ENCODE results near the gene HMCN2.

Gene HMCN2, protein sequence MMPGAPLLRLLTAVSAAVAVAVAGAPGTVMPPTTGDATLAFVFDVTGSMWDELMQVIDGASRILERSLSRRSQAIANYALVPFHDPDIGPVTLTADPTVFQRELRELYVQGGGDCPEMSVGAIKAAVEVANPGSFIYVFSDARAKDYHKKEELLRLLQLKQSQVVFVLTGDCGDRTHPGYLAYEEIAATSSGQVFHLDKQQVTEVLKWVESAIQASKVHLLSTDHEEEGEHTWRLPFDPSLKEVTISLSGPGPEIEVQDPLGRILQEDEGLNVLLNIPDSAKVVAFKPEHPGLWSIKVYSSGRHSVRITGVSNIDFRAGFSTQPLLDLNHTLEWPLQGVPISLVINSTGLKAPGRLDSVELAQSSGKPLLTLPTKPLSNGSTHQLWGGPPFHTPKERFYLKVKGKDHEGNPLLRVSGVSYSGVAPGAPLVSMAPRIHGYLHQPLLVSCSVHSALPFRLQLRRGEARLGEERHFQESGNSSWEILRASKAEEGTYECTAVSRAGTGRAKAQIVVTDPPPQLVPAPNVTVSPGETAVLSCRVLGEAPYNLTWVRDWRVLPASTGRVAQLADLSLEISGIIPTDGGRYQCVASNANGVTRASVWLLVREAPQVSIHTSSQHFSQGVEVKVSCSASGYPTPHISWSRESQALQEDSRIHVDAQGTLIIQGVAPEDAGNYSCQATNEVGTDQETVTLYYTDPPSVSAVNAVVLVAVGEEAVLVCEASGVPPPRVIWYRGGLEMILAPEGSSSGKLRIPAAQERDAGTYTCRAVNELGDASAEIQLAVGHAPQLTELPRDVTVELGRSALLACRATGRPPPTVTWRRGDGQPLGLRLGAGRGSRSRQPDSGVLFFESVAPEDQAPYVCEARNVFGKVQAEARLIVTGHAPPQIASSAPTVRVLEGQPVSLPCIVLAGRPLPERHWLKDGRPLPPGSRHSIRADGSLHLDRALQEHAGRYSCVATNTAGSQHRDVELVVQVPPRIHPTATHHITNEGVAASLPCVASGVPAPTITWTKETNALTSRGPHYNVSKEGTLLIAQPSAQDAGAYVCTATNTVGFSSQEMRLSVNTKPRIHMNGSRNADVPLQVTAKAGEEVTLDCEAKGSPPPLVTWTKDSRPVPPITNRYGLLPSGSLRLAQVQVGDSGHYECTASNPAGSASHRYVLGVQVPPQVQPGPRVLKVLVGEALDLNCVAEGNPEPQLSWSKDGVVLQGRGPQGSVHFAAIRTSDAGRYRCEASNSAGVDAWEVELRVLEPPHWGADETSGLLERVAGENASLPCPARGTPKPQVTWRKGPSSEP (N-terminal part only)

GRCh38 chr9:130265431-130266235, at the start of gene HMCN2:
Gene HMCN2 (plus strand): TSS chr9:130265760. CDS start chr9:130265879, 119 bp downstream.
- no peak within 1 kb of the TSS for H3K9ac ChIP-seq (ENCODE audit: insufficient read length)
- H3K4me3 ChIP-seq = peak within 1 kb of the TSS; percentile 15; the same call in 1 of the 2 replicates
- H3K9me3 ChIP-seq (ENCODE audit: low read depth, low read length) = no peaks in the 10 kb centered on the region

DNA sequence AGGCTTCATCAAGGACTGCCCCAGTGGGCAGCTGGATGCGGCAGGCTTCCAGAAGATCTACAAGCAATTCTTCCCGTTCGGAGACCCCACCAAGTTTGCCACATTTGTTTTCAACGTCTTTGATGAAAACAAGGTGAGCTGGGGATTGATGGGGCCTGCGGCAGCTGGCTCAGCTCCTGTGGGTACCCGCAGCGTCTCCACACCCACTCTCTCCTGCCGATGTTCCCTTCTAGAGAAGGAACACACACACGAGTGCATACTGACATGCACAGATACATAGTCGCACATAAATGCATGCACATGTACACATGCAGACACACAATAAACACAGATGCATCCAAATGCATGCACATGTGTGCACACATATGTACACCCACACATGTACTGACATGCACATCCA, 47.7 kb upstream of the HMCN2 start:
- TF ChIP-seq EZH2 (IDR thresholded peaks at IDR 0.05) (no peak), POLR2AphosphoS5 (IDR thresholded peaks at IDR 0.05; ENCODE audit: borderline replicate concordance, low read depth, low read length) (no peak), FOXP2 (optimal IDR thresholded peaks at IDR 0.05; ENCODE audit: control extremely low read depth, extremely low read length, insufficient read depth) (no peak)
- H3K27ac ChIP-seq = no peak overlapping the region
- DNase-seq (ENCODE audit: low read depth, low spot score) = no peak

More at GRCh38 chr9:130265431-130266235, at the start of gene HMCN2:
- TF ChIP-seq EZH2 (IDR thresholded peaks at IDR 0.05) (peak; percentile 38), FOXP2 (optimal IDR thresholded peaks at IDR 0.05; ENCODE audit: control extremely low read depth, extremely low read length, insufficient read depth) (no peak)
- no peak for DNase-seq (ENCODE audit: low read depth, low spot score)
- H3K27ac ChIP-seq = no peak within 1 kb of the TSS
- no peaks in the 10 kb centered on the region for H3K36me3 ChIP-seq (ENCODE audit: insufficient read depth, low read length)

GRCh38 chr9:130219661-130220096, 45.9 kb upstream of the HMCN2 start:
- Histone ChIP-seq H3K9ac (ENCODE audit: insufficient read length) (no peak overlapping the region), H3K27ac (no peak overlapping the region), H3K9me3 (ENCODE audit: low read depth, low read length) (no peaks in the 10 kb centered on the region), H3K4me3 (no peak overlapping the region), H3K36me3 (ENCODE audit: insufficient read depth, low read length) (peaks cover 32% of the 10 kb centered on the region)
- TF ChIP-seq POLR2AphosphoS5 (IDR thresholded peaks at IDR 0.05; ENCODE audit: borderline replicate concordance, low read depth, low read length) = no peak
- no peak for TF ChIP-seq FOXP2 (optimal IDR thresholded peaks at IDR 0.05; ENCODE audit: control extremely low read depth, extremely low read length, insufficient read depth)
- TF ChIP-seq EZH2 (IDR thresholded peaks at IDR 0.05) = no peak
- DNase-seq (ENCODE audit: low read depth, low spot score) = no peak

More for the DNA sequence above, 47.7 kb upstream of the HMCN2 start:
- H3K4me3 ChIP-seq = no peak overlapping the region
- H3K36me3 ChIP-seq (ENCODE audit: insufficient read depth, low read length) = peaks cover 20% of the 10 kb centered on the region; the same call in 1 of the 2 replicates
- H3K9ac ChIP-seq (ENCODE audit: insufficient read length) = no peak overlapping the region
- H3K9me3 ChIP-seq (ENCODE audit: low read depth, low read length) = no peaks in the 10 kb centered on the region

GRCh38 chr9:130220352-130220751, 45.2 kb upstream of the HMCN2 start:
- Histone ChIP-seq H3K36me3 (ENCODE audit: insufficient read depth, low read length) (peaks cover 38% of the 10 kb centered on the region), H3K9me3 (ENCODE audit: low read depth, low read length) (no peaks in the 10 kb centered on the region), H3K27ac (peak overlapping the region; percentile 50; the same call in 1 of the 2 replicates), H3K4me3 (no peak overlapping the region), H3K9ac (ENCODE audit: insufficient read length) (no peak overlapping the region)
- no peak for TF ChIP-seq FOXP2 (optimal IDR thresholded peaks at IDR 0.05; ENCODE audit: control extremely low read depth, extremely low read length, insufficient read depth)
- TF ChIP-seq EZH2 (IDR thresholded peaks at IDR 0.05) = no peak
- no peak for TF ChIP-seq POLR2AphosphoS5 (IDR thresholded peaks at IDR 0.05; ENCODE audit: borderline replicate concordance, low read depth, low read length)
- no peak for DNase-seq (ENCODE audit: low read depth, low spot score)

DNA sequence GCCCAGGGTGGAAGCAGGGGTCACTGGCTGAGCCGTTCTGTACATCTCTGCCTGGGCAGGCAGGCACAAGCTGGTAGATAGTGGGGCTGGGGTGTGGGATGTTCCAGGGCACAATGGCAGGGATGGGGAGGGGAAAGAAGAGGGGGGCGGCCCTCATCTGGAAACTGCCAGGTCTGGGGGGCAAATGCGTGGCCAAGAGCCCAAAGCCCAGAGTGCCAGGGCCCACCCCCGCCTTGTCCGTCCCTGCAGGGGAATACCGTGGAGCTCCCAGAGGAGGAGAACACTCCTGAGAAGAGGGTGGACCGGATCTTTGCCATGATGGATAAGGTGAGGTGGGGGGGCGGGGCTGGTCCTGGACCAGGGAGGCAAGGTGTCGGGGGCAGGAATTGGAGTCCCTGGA, 42.7 kb upstream of the HMCN2 start:
- no peaks in the 10 kb centered on the region for H3K9me3 ChIP-seq (ENCODE audit: low read depth, low read length)
- H3K4me3 ChIP-seq = no peak overlapping the region
- TF ChIP-seq POLR2AphosphoS5 (IDR thresholded peaks at IDR 0.05; ENCODE audit: borderline replicate concordance, low read depth, low read length) (no peak), FOXP2 (optimal IDR thresholded peaks at IDR 0.05; ENCODE audit: control extremely low read depth, extremely low read length, insufficient read depth) (no peak), EZH2 (IDR thresholded peaks at IDR 0.05) (no peak)
- no peak for DNase-seq (ENCODE audit: low read depth, low spot score)
- peaks cover 56% of the 10 kb centered on the region for H3K36me3 ChIP-seq (ENCODE audit: insufficient read depth, low read length)
- H3K9ac ChIP-seq (ENCODE audit: insufficient read length) = no peak overlapping the region
- H3K27ac ChIP-seq = no peak overlapping the region

GRCh38 chr9:130225071-130225470, 40.5 kb upstream of the HMCN2 start:
- no peak overlapping the region for H3K4me3 ChIP-seq
- DNase-seq (ENCODE audit: low read depth, low spot score) = no peak
- no peak overlapping the region for H3K9ac ChIP-seq (ENCODE audit: insufficient read length)
- TF ChIP-seq EZH2 (IDR thresholded peaks at IDR 0.05) (no peak), POLR2AphosphoS5 (IDR thresholded peaks at IDR 0.05; ENCODE audit: borderline replicate concordance, low read depth, low read length) (no peak), FOXP2 (optimal IDR thresholded peaks at IDR 0.05; ENCODE audit: control extremely low read depth, extremely low read length, insufficient read depth) (no peak)
- H3K27ac ChIP-seq = no peak overlapping the region
- H3K9me3 ChIP-seq (ENCODE audit: low read depth, low read length) = no peaks in the 10 kb centered on the region
- H3K36me3 ChIP-seq (ENCODE audit: insufficient read depth, low read length) = peaks cover 63% of the 10 kb centered on the region

- Histone ChIP-seq H3K27ac (no peak overlapping the region), H3K9me3 (ENCODE audit: low read depth, low read length) (no peaks in the 10 kb centered on the region), H3K9ac (ENCODE audit: insufficient read length) (no peak overlapping the region), H3K36me3 (ENCODE audit: insufficient read depth, low read length) (peaks cover 65% of the 10 kb centered on the region), H3K4me3 (no peak overlapping the region)
- no peak for DNase-seq (ENCODE audit: low read depth, low spot score)
- TF ChIP-seq EZH2 (IDR thresholded peaks at IDR 0.05) (no peak), FOXP2 (optimal IDR thresholded peaks at IDR 0.05; ENCODE audit: control extremely low read depth, extremely low read length, insufficient read depth) (no peak), POLR2AphosphoS5 (IDR thresholded peaks at IDR 0.05; ENCODE audit: borderline replicate concordance, low read depth, low read length) (no peak)
Measured at GRCh38 chr9:130225586-130225985, 40.0 kb upstream of the HMCN2 start.
